IMR-90 (cell line): ENCODE results near the gene OSBPL3. TPM values are rescaled to one million over a fixed set of nuclear protein-coding genes. Genes with fewer than 3 reads are reported as not detected.

ENCODE experiments used
- ATAC-seq: fragments of 200-7000 bp; cut with Tn5 transposase; 2 replicates; pipeline ENCODE4 v1.9.1; 2020; ENCODE audit warnings: low read depth, mild to moderate bottlenecking, moderate library complexity
- BruUV-seq: library from RNA; stranded (reverse); fragments of 400-500 nt; replicated peaks from 2 replicates; lab custom pipeline; 2021; lab: Mats Ljungman, UMichigan
- CTCF ChIA-PET: fragments of 300-600 bp; formaldehyde crosslinking; extraction: SDS; loops from one replicate; lab custom pipeline; 2021; ENCODE audit warnings: antibody characterized with exemption; lab: Yijun Ruan, JAX
- POLR2A ChIA-PET: fragments of 300-600 bp; sonication (Branson Sonifier 250); formaldehyde crosslinking; loops from one replicate; lab custom pipeline; 2022; ENCODE audit warnings: antibody characterized with exemption; ENCODE audit not compliant: unreplicated experiment; lab: Charles Lee
- DNase-seq: peaks from one replicate; pipeline ENCODE4 v3.0.0; 2013
- H2AFZ ChIP-seq: replicated peaks from 2 replicates; pipeline ENCODE3; 2013; ENCODE audit warnings: low read length, mild to moderate bottlenecking; ENCODE audit not compliant: poor library complexity
- H2AK5ac ChIP-seq: 2 replicates; pipeline ENCODE4 v1.6.1; 2013; ENCODE audit warnings: low read depth, low read length, inconsistent platforms
- H2AK9ac ChIP-seq: replicated peaks from 2 replicates; pipeline ENCODE3; 2013; ENCODE audit warnings: mild to moderate bottlenecking, low read depth, low read length, moderate library complexity; ENCODE audit not compliant: poor library complexity
- H2BK120ac ChIP-seq: 2 replicates; pipeline ENCODE4 v1.6.1; 2013; ENCODE audit warnings: low read depth, low read length, inconsistent platforms
- H2BK15ac ChIP-seq: 3 replicates; pipeline ENCODE4 v1.6.1; 2013; ENCODE audit warnings: low read depth, low read length, inconsistent platforms
- H2BK20ac ChIP-seq: 2 replicates; pipeline ENCODE4 v1.6.1; 2013; ENCODE audit warnings: low read depth, mild to moderate bottlenecking, inconsistent platforms, low read length, moderate library complexity
- H2BK5ac ChIP-seq: 2 replicates; pipeline ENCODE4 v1.6.1; 2013; ENCODE audit warnings: mild to moderate bottlenecking, low read depth, low read length, inconsistent platforms; ENCODE audit not compliant: poor library complexity, severe bottlenecking
- H3K14ac ChIP-seq: replicated peaks from 2 replicates; pipeline ENCODE4 v1.6.1; 2013; ENCODE audit warnings: low read depth, low read length, inconsistent platforms
- H3K18ac ChIP-seq: 2 replicates; pipeline ENCODE4 v1.6.1; 2013; ENCODE audit warnings: low read depth, low read length, control low read depth
- H3K23ac ChIP-seq: 2 replicates; pipeline ENCODE4 v1.6.1; 2013; ENCODE audit warnings: low read depth, low read length, inconsistent platforms
- H3K27ac ChIP-seq: 2 replicates; pipeline ENCODE4 v1.5.1; 2013; ENCODE audit warnings: mild to moderate bottlenecking, control low read depth, low read length; ENCODE audit not compliant: insufficient read depth
- H3K27me3 ChIP-seq: 2 replicates; pipeline ENCODE4 v1.6.1; 2013; ENCODE audit warnings: low read length; ENCODE audit not compliant: control insufficient read depth, insufficient read depth
- H3K36me3 ChIP-seq: 2 replicates; pipeline ENCODE4 v1.6.1; 2013; ENCODE audit warnings: low read length, mixed read lengths; ENCODE audit not compliant: control insufficient read depth, insufficient read depth
- H3K4ac ChIP-seq: 2 replicates; pipeline ENCODE4 v1.6.1; 2013; ENCODE audit warnings: low read depth, low read length, inconsistent platforms
- H3K4me1 ChIP-seq: 2 replicates; pipeline ENCODE4 v1.6.1; 2013; ENCODE audit warnings: low read length, mixed read lengths; ENCODE audit not compliant: control insufficient read depth, insufficient read depth
- H3K4me2 ChIP-seq: 2 replicates; pipeline ENCODE4 v1.6.1; 2013; ENCODE audit warnings: low read depth, mild to moderate bottlenecking, control low read depth, low read length, moderate library complexity
- H3K4me3 ChIP-seq: 2 replicates; pipeline ENCODE4 v1.5.1; 2013; ENCODE audit warnings: low read depth, mild to moderate bottlenecking, control low read depth, low read length, moderate library complexity; ENCODE audit not compliant: insufficient read depth
- H3K56ac ChIP-seq: 2 replicates; pipeline ENCODE4 v1.6.1; 2013; ENCODE audit warnings: low read length, inconsistent platforms; ENCODE audit not compliant: insufficient read depth; ENCODE audit errors: extremely low read depth
- H3K79me1 ChIP-seq, 2 experiments: 2 replicates each; pipeline ENCODE4 v1.6.1; 2013; ENCODE audit warnings: low read length in 2 of 2, inconsistent platforms in 1 of 2, low read depth in 1 of 2
- H3K9ac ChIP-seq: 2 replicates; pipeline ENCODE4 v1.6.1; 2013; ENCODE audit warnings: low read depth, low read length, control low read depth
- H3K9me1 ChIP-seq: 2 replicates; pipeline ENCODE4 v1.6.1; 2013; ENCODE audit warnings: low read length, inconsistent platforms; ENCODE audit not compliant: insufficient read depth
- H3K9me3 ChIP-seq: 2 replicates; pipeline ENCODE4 v1.6.1; 2013; ENCODE audit warnings: low read length; ENCODE audit not compliant: control insufficient read depth, insufficient read depth
- H4K20me1 ChIP-seq: 2 replicates; pipeline ENCODE4 v1.6.1; 2013; ENCODE audit warnings: low read length, inconsistent platforms; ENCODE audit not compliant: insufficient read depth
- H4K5ac ChIP-seq: 2 replicates; pipeline ENCODE4 v1.6.1; 2013; ENCODE audit warnings: mild to moderate bottlenecking, low read depth, low read length, control low read depth
- H4K8ac ChIP-seq, 2 experiments: 2 replicates each; pipeline ENCODE4 v1.6.1; 2013; ENCODE audit warnings: low read depth in 2 of 2, low read length in 2 of 2, control low read depth in 1 of 2, inconsistent platforms in 1 of 2
- H4K91ac ChIP-seq: 2 replicates; pipeline ENCODE4 v1.6.1; 2013; ENCODE audit warnings: low read depth, low read length, inconsistent platforms; ENCODE audit not compliant: insufficient read depth
- BHLHE40 ChIP-seq: fragments of 150-350 bp; IDR thresholded peaks from 2 replicates; pipeline ENCODE4 v1.6.1; 2016; ENCODE audit warnings: mild to moderate bottlenecking, low read depth, low read length
- CEBPB ChIP-seq: IDR thresholded peaks from 2 replicates; pipeline ENCODE4 v1.6.1; 2012; ENCODE audit warnings: low read depth, low read length, improper control_type of control experiment
- CHD1 ChIP-seq: IDR thresholded peaks from 2 replicates; pipeline ENCODE4 v1.6.1; 2012; ENCODE audit warnings: low read depth, low read length, improper control_type of control experiment
- CTCF ChIP-seq: conservative IDR thresholded peaks from 2 replicates; pipeline ENCODE4 v1.5.1; 2012; ENCODE audit warnings: mild to moderate bottlenecking, low read depth, low read length, improper control_type of control experiment
- FOS ChIP-seq: fragments of 150-350 bp; IDR thresholded peaks from 2 replicates; pipeline ENCODE4 v1.6.1; 2016; ENCODE audit warnings: low read depth, low read length
- MAFK ChIP-seq: IDR thresholded peaks from 2 replicates; pipeline ENCODE4 v1.6.1; 2012; ENCODE audit warnings: low read depth, low read length, improper control_type of control experiment
- MAZ ChIP-seq: IDR thresholded peaks from 2 replicates; pipeline ENCODE4 v1.6.1; 2012; ENCODE audit warnings: low read depth, mild to moderate bottlenecking, low read length, improper control_type of control experiment, moderate library complexity, borderline replicate concordance
- MXI1 ChIP-seq: IDR thresholded peaks from 2 replicates; pipeline ENCODE4 v1.6.1; 2012; ENCODE audit warnings: low read depth, mild to moderate bottlenecking, low read length, moderate library complexity, borderline replicate concordance
- NFE2L2 ChIP-seq: fragments of 150-350 bp; IDR thresholded peaks from 2 replicates; pipeline ENCODE4 v1.6.1; 2016; ENCODE audit warnings: low read depth, mild to moderate bottlenecking, low read length
- POLR2A ChIP-seq: IDR thresholded peaks from 2 replicates; pipeline ENCODE4 v1.6.1; 2012; ENCODE audit warnings: mild to moderate bottlenecking, low read depth, low read length
- RAD21 ChIP-seq: IDR thresholded peaks from 2 replicates; pipeline ENCODE4 v1.6.1; 2012; ENCODE audit warnings: low read length, improper control_type of control experiment
- RCOR1 ChIP-seq: IDR thresholded peaks from 2 replicates; pipeline ENCODE4 v1.6.1; 2012; ENCODE audit warnings: mild to moderate bottlenecking, low read length, improper control_type of control experiment; ENCODE audit not compliant: insufficient replicate concordance
- RFX5 ChIP-seq: IDR thresholded peaks from 2 replicates; pipeline ENCODE4 v1.8.0; 2012; ENCODE audit warnings: low read depth, mild to moderate bottlenecking, low read length, moderate library complexity
- SMC3 ChIP-seq: fragments of 150-350 bp; IDR thresholded peaks from 2 replicates; pipeline ENCODE4 v1.6.1; 2016; ENCODE audit warnings: low read depth, mild to moderate bottlenecking, antibody characterized with exemption, low read length, moderate library complexity
- USF2 ChIP-seq: fragments of 150-350 bp; IDR thresholded peaks from 2 replicates; pipeline ENCODE4 v1.6.1; 2017; ENCODE audit warnings: mild to moderate bottlenecking, antibody characterized with exemption, low read length, low read depth
- dilution Hi-C: fragments of 300-500 bp; cut with HindIII; formaldehyde crosslinking; loops from one replicate; pipeline ENCODE4 v1.14.3; 2018; ENCODE audit warnings: low sequenced_read_pairs; ENCODE audit not compliant: unreplicated experiment
- in situ Hi-C: fragments of 300-500 bp; cut with MboI; formaldehyde crosslinking; loops from 3 replicates; pipeline ENCODE4 v1.14.3; 2019; ENCODE audit warnings: low sequenced_read_pairs, inconsistent platforms, mixed read lengths
- intact Hi-C: fragments of 100-400 bp; cut with micrococcal nuclease; formaldehyde crosslinking; loops from 2 replicates; pipeline ENCODE4 v1.10.0; 2022
- polyA plus RNA-seq, 3 experiments: library from polyadenylated mRNA; depleted of rRNA; stranded (reverse); fragments of >200 nt; gene quantifications; 2 replicates each; pipeline ENCODE4 v1.2.3, GENCODE V29; 2012; ENCODE audit warnings: low replicate concordance in 1 of 3
- total RNA-seq: library from RNA; depleted of rRNA; stranded (reverse); fragments of >200 nt; gene quantifications from 2 replicates; pipeline ENCODE4 v1.2.3, GENCODE V29; 2012

The OSBPL3 gene
- total and polyA plus RNA-seq, 2 of the 4 experiments (the other 2 are of a cell fraction) = 18.0 to 29.9 TPM

DNA sequence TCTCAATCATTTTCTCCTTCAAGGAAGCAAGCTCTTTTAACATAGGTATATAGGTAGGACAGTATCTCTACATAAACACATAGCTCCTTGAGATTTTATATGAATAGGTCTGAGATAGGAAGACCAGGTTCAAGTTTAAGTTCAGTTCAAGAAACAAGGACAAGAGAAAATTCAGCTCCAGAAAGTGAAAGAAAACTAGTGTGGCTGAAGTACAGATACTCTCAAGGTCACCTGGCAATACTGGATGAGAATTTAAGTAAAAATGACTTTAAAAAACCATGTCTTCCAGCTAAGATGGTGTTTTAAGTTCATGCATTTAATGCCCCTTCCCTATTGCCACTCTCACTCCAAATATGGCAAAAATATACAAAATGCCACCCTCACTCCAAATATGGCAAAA, 91.3 kb downstream of the OSBPL3 start:
- Histone ChIP-seq H2AFZ (no peak overlapping the region), H3K4me2 (no peak overlapping the region), H2BK15ac (no peak overlapping the region), H2BK5ac (no peak overlapping the region), H3K79me1 (peaks cover 14 to 44% of the 10 kb centered on the region in 2 experiments; a peak in 3 of 4 replicates), H3K23ac (no peak overlapping the region), H3K18ac (no peak overlapping the region), H2AK5ac (no peak overlapping the region), H3K9me1 (peaks cover 11% of the 10 kb centered on the region), H2BK20ac (no peak overlapping the region), H4K5ac (no peak overlapping the region), H2AK9ac (no peak overlapping the region), H3K4me3 (no peak overlapping the region), H4K8ac (no peak overlapping the region), H2BK120ac (no peak overlapping the region), H3K9me3 (no peaks in the 10 kb centered on the region), H3K9ac (no peak overlapping the region), H3K4me1 (peaks cover 4% of the 10 kb centered on the region), H3K56ac (no peak overlapping the region), H4K91ac (no peak overlapping the region), H3K27ac (no peak overlapping the region), H3K14ac (no peak overlapping the region), H3K36me3 (peaks cover 4% of the 10 kb centered on the region; the same call in 1 of the 2 replicates), H4K20me1 (no peaks in the 10 kb centered on the region), H3K4ac (no peak overlapping the region), H3K27me3 (no peaks in the 10 kb centered on the region)
- no peak for DNase-seq
- no peak for ATAC-seq
- in situ Hi-C loops = no loop called here
- TF ChIP-seq NFE2L2 (no peak), FOS (no peak), CEBPB (no peak), SMC3 (no peak), USF2 (no peak), RCOR1 (no peak), MAZ (no peak), RAD21 (no peak), BHLHE40 (no peak), MXI1 (no peak), MAFK (no peak), CHD1 (no peak), CTCF (no peak), POLR2A (no peak), RFX5 (no peak)
- ChIA-PET POLR2A (no interaction called here), CTCF (interaction anchor here (0.7 kb wide), 1 partner anchor 91 kb away, joined by 3 read pairs; no protein-coding TSS in a partner anchor)
- intact Hi-C loops = no loop called here
- no TSS peak for BruUV-seq
- dilution Hi-C loops = no loop called here
